K562 (cell line): Measurements from ENCODE around the gene NALF2. TPM values are rescaled to one million over a fixed set of nuclear protein-coding genes. Genes with fewer than 3 reads are reported as not detected.

ENCODE experiments used
- ATAC-seq: fragments of 200-7000 bp; cut with Tn5 transposase; 3 replicates; pipeline ENCODE4 v1.9.1; 2020; ENCODE audit warnings: moderate library complexity
- BruUV-seq: library from RNA; stranded (reverse); fragments of 400-500 nt; replicated peaks from 2 replicates; lab custom pipeline; 2021; lab: Mats Ljungman, UMichigan
- CTCF ChIA-PET: fragments of 300-600 bp; formaldehyde crosslinking; extraction: SDS; loops from one replicate; lab custom pipeline; 2021; ENCODE audit warnings: low intra/inter-chr PET ratio; lab: Yijun Ruan, JAX
- POLR2A ChIA-PET: fragments of 300-600, 350-650 bp; sonication (Branson Sonifier 250); formaldehyde crosslinking; extraction: SDS; loops from one replicate; lab custom pipeline; 2021; ENCODE audit warnings: antibody characterized with exemption, inconsistent platforms; lab: Yijun Ruan, JAX
- DNase-seq, 4 experiments: peaks; one replicate each; pipeline versions ENCODE4 v3.0.0 to v3.0.0-alpha.2; 2011 to 2018; ENCODE audit warnings: low spot score in 3 of 4, mixed read lengths in 3 of 4; ENCODE audit errors: extremely low read depth in 1 of 4
- FAIRE-seq: peaks from 2 replicates; lab custom pipeline; 2011; peaks lifted over from hg19 to GRCh38; lab: Jason Lieb, UNC
- H2AFZ ChIP-seq: 2 replicates; pipeline ENCODE4 v1.6.0; 2011; ENCODE audit warnings: low read depth, low read length, control low read depth, inconsistent platforms
- H3K27ac ChIP-seq: fragments of 200-600 bp; 3 replicates; pipeline ENCODE4 v1.8.0; 2011; ENCODE audit warnings: low read depth, mild to moderate bottlenecking, control low read depth, inconsistent platforms, low read length, moderate library complexity, mixed read lengths; ENCODE audit errors: extremely low read depth
- H3K27me3 ChIP-seq, 2 experiments: fragments of 300-600 bp in 1 of 2; 2 replicates in 1 of 2; 3 replicates in 1 of 2; pipeline versions ENCODE4 v1.6.0 to v1.8.0; 2011; ENCODE audit warnings: inconsistent platforms in 2 of 2, low read length in 2 of 2, mild to moderate bottlenecking in 1 of 2, mixed read lengths in 1 of 2, moderate library complexity in 1 of 2; ENCODE audit not compliant: control insufficient read depth in 2 of 2, insufficient read depth in 2 of 2
- H3K36me3 ChIP-seq: fragments of 300-600 bp; 3 replicates; pipeline ENCODE4 v1.8.0; 2011; ENCODE audit warnings: mild to moderate bottlenecking, low read length, inconsistent platforms; ENCODE audit not compliant: control insufficient read depth, insufficient read depth
- H3K4me1 ChIP-seq, 2 experiments: fragments of 200-600 bp in 1 of 2; replicated peaks in 1 of 2; 2 replicates in 1 of 2; 3 replicates in 1 of 2; pipeline versions ENCODE4 v1.5.1 to v1.8.0; 2011; ENCODE audit warnings: inconsistent platforms in 2 of 2, low read length in 2 of 2, mild to moderate bottlenecking in 1 of 2, mixed read lengths in 1 of 2, moderate library complexity in 1 of 2; ENCODE audit not compliant: control insufficient read depth in 2 of 2, insufficient read depth in 2 of 2
- H3K4me2 ChIP-seq: 2 replicates; pipeline ENCODE4 v1.6.1; 2011; ENCODE audit warnings: low read length, control low read depth, inconsistent platforms, mixed read lengths; ENCODE audit not compliant: insufficient read depth
- H3K4me3 ChIP-seq: fragments of 200-600 bp; sonication (generic), shearing (Covaris generic); 2 replicates; pipeline ENCODE4 v1.5.1; 2016; ENCODE audit warnings: control low read depth, inconsistent platforms
- H3K79me2 ChIP-seq: fragments of 200-600 bp; 3 replicates; pipeline ENCODE4 v1.8.0; 2011; ENCODE audit warnings: low read length, inconsistent platforms; ENCODE audit not compliant: control insufficient read depth, insufficient read depth
- H3K9ac ChIP-seq, 2 experiments: 2 replicates each; pipeline versions ENCODE4 v1.6.0 to v1.6.1; 2011; ENCODE audit warnings: low read depth in 2 of 2, low read length in 2 of 2, control low read depth in 1 of 2, inconsistent platforms in 1 of 2, mild to moderate bottlenecking in 1 of 2, mixed read lengths in 1 of 2; ENCODE audit not compliant: insufficient read depth in 1 of 2
- H3K9me1 ChIP-seq: one replicate; pipeline ENCODE4 v1.6.0; 2011; ENCODE audit warnings: inconsistent platforms, mild to moderate bottlenecking, low read length, moderate library complexity; ENCODE audit not compliant: control insufficient read depth, insufficient read depth
- H3K9me3 ChIP-seq: replicated peaks from 2 replicates; pipeline ENCODE4 v1.5.1; 2011; ENCODE audit warnings: low read depth, low read length, inconsistent platforms; ENCODE audit not compliant: control insufficient read depth, insufficient read depth
- H4K20me1 ChIP-seq: replicated peaks from 2 replicates; pipeline ENCODE4 v1.6.1; 2011; ENCODE audit warnings: low read length, inconsistent platforms, mixed read lengths; ENCODE audit not compliant: control insufficient read depth, insufficient read depth
- ARNT ChIP-seq, 2 experiments: fragments of 450-650 bp; IDR thresholded peaks; 2 replicates each; pipeline ENCODE4 v1.6.1; 2016; ENCODE audit warnings: mild to moderate bottlenecking in 1 of 2
- CTCF ChIP-seq, 3 experiments: IDR thresholded peaks in 2 of 3; conservative IDR thresholded peaks in 1 of 3; 2 replicates each; pipeline ENCODE4 v1.5.1; 2011 to 2012; ENCODE audit warnings: low read length in 3 of 3, mild to moderate bottlenecking in 3 of 3, control low read depth in 2 of 3, improper control_type of control experiment in 1 of 3, inconsistent platforms in 1 of 3, low read depth in 1 of 3, mixed read lengths in 1 of 3, moderate library complexity in 1 of 3; ENCODE audit not compliant: insufficient read depth in 2 of 3
- DACH1 ChIP-seq: fragments of 450-650 bp; IDR thresholded peaks from 2 replicates; pipeline ENCODE4 v1.6.1; 2018; ENCODE audit not compliant: partially characterized antibody
- PML ChIP-seq: IDR thresholded peaks from 2 replicates; pipeline ENCODE4 v1.6.1; 2012; ENCODE audit warnings: low read length, inconsistent platforms
- RAD21 ChIP-seq, 2 experiments: fragments of 250-450 bp in 1 of 2; fragments of 450-650 bp in 1 of 2; sonication (Bioruptor Pico) in 1 of 2; formaldehyde crosslinking in 1 of 2; IDR thresholded peaks in 1 of 2; conservative IDR thresholded peaks in 1 of 2; 2 replicates each; pipeline versions ENCODE4 v1.4.0 to v1.8.0; 2020 to 2022; ENCODE audit warnings: mild to moderate bottlenecking in 2 of 2, moderate library complexity in 1 of 2
- REST ChIP-seq, 2 experiments: fragments of 450-650 bp; formaldehyde crosslinking in 1 of 2; IDR thresholded peaks; 2 replicates each; pipeline versions ENCODE4 v1.4.0 to v1.6.1; 2014 to 2020; ENCODE audit warnings: mild to moderate bottlenecking in 2 of 2, borderline replicate concordance in 1 of 2, low read depth in 1 of 2
- SMAD4 ChIP-seq: fragments of 250-450 bp; sonication (Bioruptor Pico); conservative IDR thresholded peaks from 2 replicates; pipeline ENCODE4 v1.8.0; 2021; ENCODE audit warnings: inconsistent platforms, mild to moderate bottlenecking, moderate library complexity
- SRF ChIP-seq, 2 experiments: fragments of 250-450, 450-650 bp in 1 of 2; sonication (Bioruptor Pico) in 1 of 2; sonication (generic) in 1 of 2; formaldehyde crosslinking; IDR thresholded peaks; 2 replicates each; pipeline versions ENCODE4 v1.5.0 to v1.5.1; 2020 to 2022; ENCODE audit warnings: mild to moderate bottlenecking in 1 of 2, missing genetic modification reagents in 1 of 2
- WGBS: fragments of 100-300 bp; shearing (Covaris generic); methylation state at CpG from one replicate; pipeline ENCODE4 v1.1.6; 2016; ENCODE audit warnings: low coverage, mixed read lengths; ENCODE audit not compliant: insufficient coverage; ENCODE audit errors: missing lambda C conversion rate; 5-methylcytosine and 5-hydroxymethylcytosine counted together
- in situ Hi-C: fragments of 300-500 bp; cut with MboI; formaldehyde crosslinking; loops from 4 replicates; pipeline ENCODE4 v1.15.0; 2018; ENCODE audit warnings: inconsistent platforms, mixed read lengths
- intact Hi-C: fragments of 100-400 bp; cut with micrococcal nuclease; formaldehyde crosslinking; loops from 2 replicates; pipeline ENCODE4 v1.14.2; 2022
- polyA plus RNA-seq, 8 experiments: library from polyadenylated mRNA; depleted of rRNA in 4 of 8; stranded (reverse) in 5 of 8; unstranded in 3 of 8; fragments of >200 nt; fragmentation: Nextera tagmentation in 2 of 8; fragmentation: Illumina TruSeq in 1 of 8; extraction: Ambion mirVana in 2 of 8; extraction: Trizol in 1 of 8; gene quantifications; 2 replicates each; pipeline versions ENCODE4 v1.2.1 to v1.2.3, GENCODE V29; 2011 to 2014; ENCODE audit warnings: inconsistent platforms in 1 of 8, missing spikeins in 1 of 8
- total RNA-seq, 7 experiments: library from RNA; depleted of rRNA in 6 of 7; stranded (reverse); fragments of >200 nt in 6 of 7; fragmentation: Illumina TruSeq in 2 of 7; extraction: Trizol in 2 of 7; gene quantifications; 2 replicates each; pipeline versions ENCODE4 v1.2.1 to v1.2.3, GENCODE V29; 2011 to 2021; ENCODE audit warnings: low replicate concordance in 1 of 7

NALF2 gene
- total and polyA plus RNA-seq, 9 of the 15 experiments (the other 6 are each of a cell fraction or from before 2014, with no cell fraction given), result not detected

- WGBS, result 0% methylated on average over 4 of the region's 5 CpGs
- H3K4me1 ChIP-seq, result no peaks in the 10 kb centered on the region; a peak in 1 of 5 replicates
- intact Hi-C loops, result loop anchor here (1.0 to 5.0 kb wide), 2 partner anchors 539 to 604 kb away; no protein-coding TSS in a partner anchor
- no peak overlapping the region for H3K9ac ChIP-seq
- no peaks in the 10 kb centered on the region for H3K36me3 ChIP-seq
- no peak overlapping the region for H3K4me3 ChIP-seq
- ATAC-seq, result peak; percentile 83
- DNase-seq, result peak; percentile 18 to 44 (median 32)
- H3K27me3 ChIP-seq, result no peaks in the 10 kb centered on the region
- no peak overlapping the region for H3K4me2 ChIP-seq
- ChIA-PET CTCF (interaction anchor here (1.2 to 1.7 kb wide), 2 partner anchors 538 to 603 kb away, joined by 3 to 6 read pairs; no protein-coding TSS in a partner anchor), POLR2A (interaction anchor here (0.7 kb wide), 1 partner anchor 38 kb away, joined by 3 read pairs; no protein-coding TSS in a partner anchor)
- no peaks in the 10 kb centered on the region for H3K9me1 ChIP-seq
- FAIRE-seq, result no peak
- no peaks in the 10 kb centered on the region for H3K9me3 ChIP-seq
- in situ Hi-C loops, result loop anchor here (10.0 kb wide), 1 partner anchor 602 kb away; no protein-coding TSS in a partner anchor
- H4K20me1 ChIP-seq, result no peaks in the 10 kb centered on the region
- no peak overlapping the region for H2AFZ ChIP-seq
- BruUV-seq, result no TSS peak
- H3K27ac ChIP-seq, result no peak overlapping the region
- no peaks in the 10 kb centered on the region for H3K79me2 ChIP-seq
- no peak for TF ChIP-seq ARNT (IDR thresholded peaks at IDR 0.05)
- no peak for TF ChIP-seq PML
- TF ChIP-seq CTCF (IDR thresholded peaks at IDR 0.05 in 2 of 3, conservative IDR thresholded peaks at IDR 0.05 in 1 of 3; ENCODE audit: insufficient read depth in 2 of 3, low read depth in 1 of 3, low read length in 3 of 3), result peak; percentile 38 to 59 (median 48); a peak in 5 of 6 replicates
- no peak for TF ChIP-seq SRF (CRISPR knock-in tag; IDR thresholded peaks at IDR 0.05)
- TF ChIP-seq RAD21 (CRISPR knock-in tag; conservative IDR thresholded peaks at IDR 0.05 in 1 of 2, IDR thresholded peaks at IDR 0.05 in 1 of 2), result peak in 1 of 2 experiments; percentile 52; a peak in 3 of 4 replicates
- no peak for TF ChIP-seq SMAD4 (CRISPR knock-in tag)
- TF ChIP-seq DACH1, result no peak
- TF ChIP-seq REST (IDR thresholded peaks at IDR 0.05; ENCODE audit: borderline replicate concordance), result peak; percentile 37; the same call in 1 of the 2 replicates
- TF ChIP-seq REST (CRISPR knock-in tag; IDR thresholded peaks at IDR 0.05; ENCODE audit: low read depth), result no peak
Measured at GRCh38 chrX:69493193-69493592, 10.9 kb upstream of the NALF2 start.
